ENCODE results near the gene TBX4.

DNA sequence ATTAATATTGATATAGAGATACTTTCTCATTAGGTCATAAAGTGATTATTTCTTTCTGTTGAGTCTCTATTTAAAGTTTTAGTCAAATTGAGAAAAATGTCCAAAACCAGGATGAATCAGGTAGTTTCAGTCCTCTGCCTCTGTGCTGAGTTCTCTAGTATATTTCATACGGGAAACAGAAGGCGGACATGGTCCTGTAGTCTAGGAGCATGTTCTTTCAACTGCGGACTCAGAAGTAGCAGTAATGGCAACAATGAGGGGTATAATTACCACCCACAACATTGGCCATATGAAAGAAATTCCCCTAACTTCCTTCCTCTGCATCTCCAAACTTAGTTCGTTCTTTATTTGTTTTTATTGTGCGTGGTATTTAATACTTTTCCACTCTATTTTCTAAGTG is 50.1 kb downstream of the TBX4 start:
- no peak for TF ChIP-seq CTCF (IDR thresholded peaks at IDR 0.05)
- no peak for TF ChIP-seq ZFX (IDR thresholded peaks at IDR 0.05; ENCODE audit: borderline replicate concordance)

Data from 22Rv1 (cell line).